ES-I3 (cell line): ENCODE data around the gene HOGA1.

Experiments
- H3K36me3 ChIP-seq: 2 replicates; pipeline ENCODE4 v1.6.1; 2013; ENCODE audit warnings: mild to moderate bottlenecking, low read length, control low read depth, moderate library complexity; ENCODE audit not compliant: insufficient read depth
- H3K4me1 ChIP-seq: 2 replicates; pipeline ENCODE4 v1.6.1; 2013; ENCODE audit warnings: mild to moderate bottlenecking, control low read depth, low read length; ENCODE audit not compliant: insufficient read depth
- H3K9ac ChIP-seq: 2 replicates; pipeline ENCODE4 v1.6.1; 2013; ENCODE audit warnings: low read depth, mild to moderate bottlenecking, low read length, moderate library complexity
- H3K9me3 ChIP-seq: 2 replicates; pipeline ENCODE4 v1.6.1; 2013; ENCODE audit warnings: mild to moderate bottlenecking, low read length, moderate library complexity; ENCODE audit not compliant: control insufficient read depth, insufficient read depth

Gene HOGA1

GRCh38 chr10:97582169-97582568 is 2.0 kb upstream of the HOGA1 start:
- Histone ChIP-seq H3K9ac (no peak overlapping the region), H3K9me3 (no peaks in the 10 kb centered on the region), H3K4me1 (no peaks in the 10 kb centered on the region), H3K36me3 (no peaks in the 10 kb centered on the region)

- H3K9me3 ChIP-seq: no peaks in the 10 kb centered on the region
Observed at GRCh38 chr10:97583476-97583875, 713 bp upstream of the HOGA1 start.

DNA sequence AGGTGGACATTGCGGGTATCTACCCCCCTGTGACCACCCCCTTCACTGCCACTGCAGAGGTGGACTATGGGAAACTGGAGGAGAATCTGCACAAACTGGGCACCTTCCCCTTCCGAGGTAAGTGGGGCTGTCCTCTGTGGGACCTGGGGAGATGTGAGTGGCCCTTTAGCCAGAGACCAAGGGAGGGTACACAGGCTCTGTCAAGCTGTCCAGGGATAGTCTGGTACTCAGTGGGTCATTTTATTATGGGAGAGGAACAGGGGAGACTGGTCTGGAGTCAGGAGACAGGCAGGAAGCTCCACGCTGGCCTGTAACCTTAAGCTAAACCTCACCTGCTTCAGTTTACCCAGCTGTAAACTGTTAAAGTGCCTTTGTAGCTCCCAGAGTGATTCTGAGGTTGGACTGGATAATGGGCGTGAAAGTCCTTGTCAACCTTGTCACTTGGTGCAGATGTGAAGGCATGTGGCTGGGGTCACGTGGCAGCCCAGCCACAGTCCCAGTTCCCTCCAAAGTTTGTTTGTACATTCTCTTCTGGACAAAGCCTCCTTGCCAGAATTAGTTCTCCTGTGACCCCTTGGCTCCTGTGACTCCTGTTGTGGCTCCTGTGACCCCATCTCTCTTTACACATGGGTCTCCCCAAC is 729 bp downstream of the HOGA1 start:
- no peaks in the 10 kb centered on the region for H3K36me3 ChIP-seq
- no peaks in the 10 kb centered on the region for H3K4me1 ChIP-seq
- H3K9me3 ChIP-seq: no peaks in the 10 kb centered on the region
- no peak overlapping the region for H3K9ac ChIP-seq

More at GRCh38 chr10:97583476-97583875, 713 bp upstream of the HOGA1 start:
- no peaks in the 10 kb centered on the region for H3K4me1 ChIP-seq
- no peak overlapping the region for H3K9ac ChIP-seq
- H3K36me3 ChIP-seq: no peaks in the 10 kb centered on the region

DNA sequence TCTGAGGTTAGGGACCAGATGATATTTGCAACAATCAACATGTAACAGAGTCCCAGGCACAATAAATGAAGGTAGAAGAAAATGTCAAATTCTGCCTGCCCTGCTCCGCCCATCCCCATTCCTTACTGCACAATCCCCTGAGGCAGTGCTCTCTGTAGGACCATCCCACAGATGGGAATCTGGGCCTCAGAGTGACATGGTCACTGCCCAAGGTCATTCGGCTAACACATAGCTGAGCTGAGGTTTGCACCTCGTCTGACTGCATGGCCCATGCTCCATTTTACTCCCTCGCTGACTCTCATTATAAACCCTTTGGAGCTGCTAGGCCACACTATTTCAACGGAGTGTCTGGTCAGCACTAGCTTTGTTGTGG is 1.2 kb downstream of the HOGA1 start:
- no peak overlapping the region for H3K9ac ChIP-seq
- no peaks in the 10 kb centered on the region for H3K9me3 ChIP-seq
- no peaks in the 10 kb centered on the region for H3K36me3 ChIP-seq
- no peaks in the 10 kb centered on the region for H3K4me1 ChIP-seq

DNA sequence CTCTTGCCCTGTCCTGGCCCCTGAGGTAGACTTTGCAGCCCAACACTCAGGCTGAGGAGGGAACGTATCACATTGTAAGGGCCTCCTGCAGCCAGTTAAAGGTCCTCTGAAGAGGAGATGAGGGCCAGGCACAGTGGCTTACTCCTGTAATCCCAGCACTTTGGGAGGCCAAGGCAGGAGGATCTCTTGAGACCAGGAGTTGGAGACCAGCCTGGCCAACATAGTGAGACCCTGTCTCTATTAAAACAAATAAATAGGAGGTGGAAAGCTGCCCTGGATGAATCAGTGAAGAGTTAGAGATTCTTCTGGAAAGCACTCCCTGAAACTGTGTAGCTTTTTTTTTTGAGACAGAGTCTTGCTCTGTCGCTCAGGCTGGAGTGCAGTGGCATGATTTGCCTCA is 3.0 kb downstream of the HOGA1 start:
- no peaks in the 10 kb centered on the region for H3K9me3 ChIP-seq
- no peak overlapping the region for H3K9ac ChIP-seq
- no peaks in the 10 kb centered on the region for H3K4me1 ChIP-seq
- H3K36me3 ChIP-seq: no peaks in the 10 kb centered on the region

DNA sequence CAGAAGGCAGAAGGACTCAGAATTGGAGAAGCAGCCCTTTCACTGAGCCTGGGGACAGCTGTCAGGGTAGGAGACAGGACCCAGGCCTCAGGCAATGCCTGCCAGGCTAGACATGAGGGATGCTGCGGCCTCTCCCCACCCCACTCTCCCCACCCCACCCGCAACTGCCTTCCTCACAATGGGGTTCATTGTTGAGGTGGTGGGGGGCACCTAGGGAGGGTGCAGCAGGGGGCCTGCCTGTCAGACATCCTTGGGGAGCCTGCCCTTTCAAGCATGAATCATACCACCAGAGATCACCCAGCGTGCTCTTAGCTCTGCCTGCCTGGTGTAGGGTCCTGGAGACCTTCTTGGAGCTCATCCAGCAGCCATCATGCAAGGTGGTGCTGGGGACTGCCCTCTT is 5.3 kb downstream of the HOGA1 start, which contains the start of gene C10orf62:
Gene C10orf62, plus strand, starts transcription at position 243 of the 400 bp plus-strand sequence. CDS start 177 bp downstream, outside the sequence.
- no peak within 1 kb of the TSS for H3K9ac ChIP-seq
- no peaks in the 10 kb centered on the region for H3K36me3 ChIP-seq
- H3K4me1 ChIP-seq: no peaks in the 10 kb centered on the region
- no peaks in the 10 kb centered on the region for H3K9me3 ChIP-seq

DNA sequence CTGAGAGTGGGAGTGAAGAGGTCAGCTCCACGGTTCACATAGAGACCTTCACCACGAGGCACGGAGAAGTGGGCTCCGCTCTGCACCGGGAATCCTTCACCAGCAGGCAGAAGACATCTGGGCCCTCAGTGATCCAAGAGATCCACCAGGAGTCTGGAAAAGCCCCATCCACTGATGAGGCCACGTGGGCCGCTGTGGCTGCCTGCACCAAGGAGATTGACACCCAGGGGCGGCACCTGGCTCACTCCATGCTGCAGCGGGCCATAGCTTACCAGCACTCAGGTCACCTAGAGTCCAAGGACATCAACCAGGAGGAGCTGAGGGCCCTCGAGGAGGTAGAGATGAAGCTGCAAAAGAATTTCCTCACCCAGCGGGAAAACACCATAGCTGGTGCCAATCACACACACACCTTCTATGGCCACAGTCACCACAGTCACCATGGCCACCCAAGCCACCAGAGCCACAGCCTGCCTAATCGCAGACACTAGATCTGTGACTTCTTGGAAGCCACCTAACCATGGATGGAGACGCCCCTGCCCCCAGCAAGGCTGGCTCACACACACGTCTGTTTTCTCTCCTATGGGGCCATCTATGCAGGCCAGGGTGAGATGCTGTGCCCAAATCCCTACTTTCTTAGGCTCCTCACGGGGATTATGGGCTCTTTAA is 6.0 kb downstream of the HOGA1 start:
- no peak overlapping the region for H3K9ac ChIP-seq
- no peaks in the 10 kb centered on the region for H3K4me1 ChIP-seq
- H3K36me3 ChIP-seq: no peaks in the 10 kb centered on the region

GRCh38 chr10:97590748-97591495 is 6.7 kb downstream of the HOGA1 start:
- H3K9me3 ChIP-seq: no peaks in the 10 kb centered on the region
- H3K9ac ChIP-seq: no peak overlapping the region
- H3K4me1 ChIP-seq: no peaks in the 10 kb centered on the region
- no peaks in the 10 kb centered on the region for H3K36me3 ChIP-seq

More for the DNA sequence above, 6.0 kb downstream of the HOGA1 start:
- H3K9me3 ChIP-seq: no peaks in the 10 kb centered on the region

DNA sequence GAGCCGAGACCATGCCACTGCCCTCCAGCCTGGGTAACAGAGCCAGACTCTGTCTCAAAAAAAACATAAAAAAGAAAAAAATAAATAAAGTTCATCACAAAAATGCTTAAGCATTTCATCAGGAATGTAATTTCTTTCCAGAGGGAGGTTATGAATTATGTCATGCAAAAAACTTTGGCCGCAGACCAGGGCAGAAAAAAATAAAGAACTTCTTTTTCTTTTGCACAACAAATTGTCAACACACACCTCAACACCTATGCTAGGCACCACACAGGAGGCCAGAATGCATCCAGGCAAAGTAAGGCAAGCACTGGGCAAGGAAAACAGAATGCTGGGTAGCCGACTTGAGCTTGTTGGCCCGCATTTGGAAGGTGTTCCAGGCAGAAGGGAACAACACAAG is 9.2 kb downstream of the HOGA1 start:
- Histone ChIP-seq H3K9ac (no peak overlapping the region), H3K4me1 (no peaks in the 10 kb centered on the region), H3K36me3 (no peaks in the 10 kb centered on the region), H3K9me3 (no peaks in the 10 kb centered on the region)

DNA sequence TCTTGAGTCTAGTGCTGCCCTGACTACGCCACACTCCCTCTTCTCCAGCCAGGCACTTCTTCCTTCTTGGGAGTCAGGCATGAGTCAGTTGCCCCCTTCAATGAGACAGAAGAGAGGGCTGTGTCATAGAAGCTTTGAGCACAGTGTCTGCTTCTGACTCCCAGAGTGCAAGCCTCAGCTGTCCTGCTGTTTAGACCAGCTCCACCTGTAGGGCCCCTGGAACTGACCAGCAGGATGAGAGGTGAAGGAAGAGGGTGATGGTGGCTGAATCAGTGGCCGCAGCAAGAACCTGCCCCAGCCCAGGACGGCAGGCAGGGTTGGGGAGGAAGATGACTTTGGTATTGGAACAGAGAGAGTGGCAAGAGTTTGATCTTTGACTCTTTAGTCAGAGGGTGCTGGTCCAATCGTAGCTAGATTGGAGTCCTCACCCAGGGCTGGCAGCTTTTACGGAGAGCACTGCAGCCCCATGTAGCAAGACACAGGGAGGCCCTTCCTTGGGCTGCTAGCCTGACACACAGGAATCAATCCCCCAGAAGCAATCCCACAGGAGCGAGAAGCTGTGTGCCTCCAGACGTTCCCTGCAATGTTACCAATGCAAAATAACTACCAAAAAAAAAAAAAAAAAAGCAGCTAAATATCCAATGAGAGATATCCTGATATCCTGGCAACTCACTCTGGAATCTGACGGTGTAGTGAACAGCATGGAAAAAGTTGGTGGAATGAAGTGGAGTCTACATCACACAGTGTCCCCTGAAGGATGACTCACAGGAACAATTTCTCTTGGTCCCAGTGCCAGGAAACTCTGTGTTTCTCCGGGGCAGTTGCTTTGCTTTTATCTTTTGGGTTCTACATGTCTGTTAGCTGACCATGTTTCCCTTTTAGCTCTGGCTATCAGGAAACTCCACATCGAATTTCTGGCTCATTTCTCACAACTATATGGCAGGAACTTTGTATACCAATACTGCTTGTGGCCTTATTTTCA is 12.2 kb downstream of the HOGA1 start:
- no peaks in the 10 kb centered on the region for H3K36me3 ChIP-seq
- H3K9ac ChIP-seq: no peak overlapping the region
- H3K9me3 ChIP-seq: no peaks in the 10 kb centered on the region
- H3K4me1 ChIP-seq: peaks cover 5% of the 10 kb centered on the region; the same call in 1 of the 2 replicates

- H3K9me3 ChIP-seq: no peaks in the 10 kb centered on the region
- H3K4me1 ChIP-seq: peaks cover 7% of the 10 kb centered on the region; the same call in 1 of the 2 replicates
- no peaks in the 10 kb centered on the region for H3K36me3 ChIP-seq
- no peak overlapping the region for H3K9ac ChIP-seq
Observed at GRCh38 chr10:97597778-97598177, 13.6 kb downstream of the HOGA1 start.

DNA sequence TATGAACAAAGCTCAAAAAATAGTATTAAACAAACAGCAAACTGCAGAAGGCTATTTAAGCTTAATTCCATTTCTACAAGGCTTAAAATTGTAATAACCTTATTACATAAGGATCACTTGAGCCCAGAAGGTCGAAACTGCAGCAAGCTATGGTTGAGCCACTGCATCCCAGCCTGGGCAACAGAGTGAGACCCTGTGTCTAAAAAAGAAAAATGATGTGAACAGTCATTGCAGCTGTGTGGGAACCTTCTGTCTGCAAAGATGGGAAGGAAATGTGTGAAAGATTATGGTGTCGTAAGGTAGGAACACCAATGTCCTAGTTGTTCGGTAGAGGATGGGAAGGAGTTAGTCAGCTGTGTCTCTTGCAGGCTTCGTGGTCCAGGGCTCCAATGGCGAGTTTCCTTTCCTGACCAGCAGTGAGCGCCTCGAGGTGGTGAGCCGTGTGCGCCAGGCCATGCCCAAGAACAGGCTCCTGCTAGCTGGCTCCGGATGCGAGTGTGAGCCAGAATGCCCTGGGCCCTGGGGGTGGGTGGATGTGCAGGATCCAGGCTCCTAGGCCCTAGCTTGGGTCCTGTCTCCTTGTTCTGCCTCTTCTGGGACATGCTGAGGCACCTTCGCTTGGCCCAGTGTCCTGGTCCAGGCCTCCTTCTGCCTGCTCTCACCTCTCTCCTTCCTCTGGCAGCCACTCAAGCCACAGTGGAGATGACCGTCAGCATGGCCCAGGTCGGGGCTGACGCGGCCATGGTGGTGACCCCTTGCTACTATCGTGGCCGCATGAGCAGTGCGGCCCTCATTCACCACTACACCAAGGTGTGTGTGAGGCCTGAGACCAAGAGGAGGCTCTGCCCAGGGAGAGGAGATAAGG is 14.4 kb downstream of the HOGA1 start:
- no peaks in the 10 kb centered on the region for H3K9me3 ChIP-seq

GRCh38 chr10:97599272-97599619 is 15.1 kb downstream of the HOGA1 start:
- peaks cover 7% of the 10 kb centered on the region; the same call in 1 of the 2 replicates for H3K4me1 ChIP-seq

More for the DNA sequence above, 14.4 kb downstream of the HOGA1 start:
- H3K4me1 ChIP-seq: peaks cover 7% of the 10 kb centered on the region; the same call in 1 of the 2 replicates
- H3K36me3 ChIP-seq: no peaks in the 10 kb centered on the region
- no peak overlapping the region for H3K9ac ChIP-seq

More at GRCh38 chr10:97599272-97599619, 15.1 kb downstream of the HOGA1 start:
- H3K9me3 ChIP-seq: no peaks in the 10 kb centered on the region
- H3K36me3 ChIP-seq: no peaks in the 10 kb centered on the region
- H3K9ac ChIP-seq: no peak overlapping the region
